HCT116 (cell line): ENCODE results near the gene TTC16. TPM values are rescaled to one million over a fixed set of nuclear protein-coding genes. Genes with fewer than 3 reads are reported as not detected.

Experiments
- ATAC-seq: fragments of 200-7000 bp; cut with Tn5 transposase; 2 replicates; pipeline ENCODE4 v1.9.1; 2020; ENCODE audit warnings: mild to moderate bottlenecking, moderate library complexity
- BruUV-seq: library from RNA; stranded (reverse); fragments of 400-500 nt; replicated peaks from 2 replicates; lab custom pipeline; 2021; lab: Mats Ljungman, UMichigan
- CTCF ChIA-PET: fragments of 300-600 bp; sonication (Branson Sonifier 250); formaldehyde crosslinking; loops from one replicate; lab custom pipeline; 2021; ENCODE audit warnings: antibody characterized with exemption; lab: Charles Lee
- POLR2A ChIA-PET: fragments of 300-600, 350-600 bp; sonication (Branson Sonifier 250); formaldehyde crosslinking; loops from one replicate; lab custom pipeline; 2021; ENCODE audit warnings: antibody characterized with exemption; lab: Charles Lee
- RAD21 ChIA-PET, 2 experiments: fragments of 300-600 bp; sonication (Branson Sonifier 250); formaldehyde crosslinking; loops; one replicate each; lab custom pipeline; 2023; ENCODE audit warnings: low total read pairs in 2 of 2; ENCODE audit not compliant: uncharacterized antibody in 2 of 2, unreplicated experiment in 2 of 2, low non-redundant PET in 1 of 2; lab: Charles Lee
- DNase-seq: peaks from one replicate; pipeline ENCODE4 v3.0.0-alpha.2; 2010; ENCODE audit warnings: low read depth, low spot score
- H2AFZ ChIP-seq: fragments of 200-600 bp; shearing (Covaris generic), sonication (generic); 2 replicates; pipeline ENCODE4 v1.6.1; 2017; ENCODE audit warnings: low read depth, mixed run types, mixed read lengths, antibody characterized with exemption, low read length; ENCODE audit not compliant: poor library complexity, severe bottlenecking
- H3K27ac ChIP-seq: 2 replicates; pipeline ENCODE4 v1.5.1; 2012; ENCODE audit warnings: low read depth, low read length
- H3K27me3 ChIP-seq: fragments of 200-600 bp; sonication (generic); 2 replicates; pipeline ENCODE4 v1.6.1; 2016; ENCODE audit warnings: mixed run types, low read length, mixed read lengths; ENCODE audit not compliant: insufficient read depth
- H3K36me3 ChIP-seq, 2 experiments: fragments of 200-500 bp in 1 of 2; fragments of 200-600 bp in 1 of 2; sonication (Bioruptor generic) in 1 of 2; sonication (generic) in 1 of 2; 2 replicates each; pipeline versions ENCODE4 v1.5.1 to v1.6.1; 2014 to 2016; ENCODE audit warnings: low read length in 2 of 2, inconsistent platforms in 1 of 2, mixed read lengths in 1 of 2, mixed run types in 1 of 2; ENCODE audit not compliant: insufficient read depth in 2 of 2, control insufficient read depth in 1 of 2
- H3K4me1 ChIP-seq, 2 experiments: fragments of 200-600 bp in 1 of 2; sonication (generic) in 1 of 2; 2 replicates each; pipeline versions ENCODE4 v1.5.1 to v1.6.1; 2012 to 2017; ENCODE audit warnings: low read length in 2 of 2, inconsistent platforms in 1 of 2, mild to moderate bottlenecking in 1 of 2, mixed read lengths in 1 of 2, mixed run types in 1 of 2, moderate library complexity in 1 of 2; ENCODE audit not compliant: insufficient read depth in 2 of 2, control insufficient read depth in 1 of 2
- H3K4me2 ChIP-seq: fragments of 200-600 bp; sonication (generic); 2 replicates; pipeline ENCODE4 v1.6.1; 2017; ENCODE audit warnings: mixed run types, low read length, mixed read lengths
- H3K4me3 ChIP-seq, 2 experiments: fragments of 200-600 bp in 1 of 2; sonication (generic) in 1 of 2; replicated peaks in 1 of 2; 2 replicates each; pipeline ENCODE4 v1.5.1; 2011 to 2016; ENCODE audit warnings: low read length in 2 of 2, control low read depth in 1 of 2, low read depth in 1 of 2, mild to moderate bottlenecking in 1 of 2, mixed read lengths in 1 of 2, mixed run types in 1 of 2
- H3K79me2 ChIP-seq: fragments of 200-600 bp; sonication (generic); 2 replicates; pipeline ENCODE4 v1.6.1; 2017; ENCODE audit warnings: mild to moderate bottlenecking, mixed run types, low read length, moderate library complexity, mixed read lengths; ENCODE audit not compliant: insufficient read depth
- H3K9ac ChIP-seq: fragments of 200-600 bp; sonication (generic); 2 replicates; pipeline ENCODE4 v1.6.1; 2016; ENCODE audit warnings: low read length, mixed read lengths
- H3K9me2 ChIP-seq: fragments of 200-600 bp; sonication (generic), shearing (Covaris generic); 2 replicates; pipeline ENCODE4 v1.6.1; 2017; ENCODE audit warnings: mixed run types, mild to moderate bottlenecking, moderate library complexity; ENCODE audit not compliant: insufficient read depth
- H3K9me3 ChIP-seq, 2 experiments: fragments of 200-500 bp in 1 of 2; fragments of 200-600 bp in 1 of 2; sonication (Bioruptor generic) in 1 of 2; sonication (generic) in 1 of 2; 2 replicates each; pipeline ENCODE4 v1.6.1; 2014 to 2017; ENCODE audit warnings: low read length in 2 of 2, mixed read lengths in 2 of 2, inconsistent platforms in 1 of 2, low read depth in 1 of 2, mild to moderate bottlenecking in 1 of 2, mixed run types in 1 of 2, moderate library complexity in 1 of 2; ENCODE audit not compliant: control insufficient read depth in 1 of 2, insufficient read depth in 1 of 2
- H4K20me1 ChIP-seq: fragments of 200-600 bp; sonication (generic), shearing (Covaris generic); 2 replicates; pipeline ENCODE4 v1.6.1; 2017; ENCODE audit warnings: mixed run types, mild to moderate bottlenecking, moderate library complexity; ENCODE audit not compliant: insufficient read depth
- CBX3 ChIP-seq: IDR thresholded peaks from 2 replicates; pipeline ENCODE4 v1.6.1; 2012; ENCODE audit warnings: low read depth
- EZH2 ChIP-seq: fragments of 200-600 bp; sonication (generic); IDR thresholded peaks from 2 replicates; pipeline ENCODE4 v1.6.1; 2017; ENCODE audit warnings: antibody characterized with exemption, mixed run types
- EZH2phosphoT487 ChIP-seq: fragments of 200-600 bp; IDR thresholded peaks from 2 replicates; pipeline ENCODE4 v1.6.1; 2018; ENCODE audit warnings: antibody characterized with exemption, borderline replicate concordance
- intact Hi-C: fragments of 100-400 bp; cut with micrococcal nuclease; formaldehyde crosslinking; loops from 2 replicates; pipeline ENCODE4 v1.10.0; 2022
- total RNA-seq: library from RNA; stranded (reverse); gene quantifications from one replicate; pipeline ENCODE4 v1.2.1, GENCODE V29; 2021; ENCODE audit not compliant: unreplicated experiment
- TF ChIP-seq, protein P1 (sequence below): IDR thresholded peaks from 2 replicates; pipeline ENCODE4 v1.6.1; 2012; ENCODE audit warnings: low read depth

TTC16 gene
- total RNA-seq, 1 experiment from 2014 or later, result not detected

DNA sequence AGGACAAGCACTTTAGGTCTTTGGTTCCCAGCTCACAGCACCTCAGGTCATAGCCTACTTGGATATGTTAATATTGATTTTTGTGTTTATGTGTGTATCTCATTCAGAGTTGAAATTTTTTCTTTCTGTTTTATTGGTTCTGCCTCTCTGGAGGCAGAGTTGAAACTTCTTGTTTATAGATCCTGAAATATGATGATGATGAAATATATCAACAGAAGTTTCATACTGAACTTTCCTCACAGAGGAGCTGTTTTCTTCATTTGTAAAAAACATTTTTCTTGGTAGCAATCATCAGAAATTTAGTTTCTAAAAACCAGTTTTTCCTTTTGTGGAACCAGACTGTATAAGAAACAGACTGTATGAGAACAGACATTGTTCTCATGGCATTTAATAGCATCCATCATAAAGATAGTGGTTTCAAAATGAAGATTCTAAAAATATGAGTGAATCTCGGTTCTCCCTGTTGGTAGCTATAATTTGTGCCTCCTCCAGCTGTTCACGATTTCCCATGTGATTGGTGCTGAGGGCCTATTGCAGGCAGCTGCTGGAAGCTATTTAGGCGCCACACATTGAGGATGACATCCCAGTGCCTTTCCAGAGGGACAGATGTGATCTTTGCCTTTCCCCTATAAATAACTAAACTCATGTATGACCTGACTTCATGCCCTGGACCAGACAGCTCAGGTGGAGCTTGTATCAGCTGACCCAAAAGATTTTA is 48.6 kb upstream of the TTC16 start:
- no peak overlapping the region for H3K4me2 ChIP-seq
- H3K9me3 ChIP-seq, result no peaks in the 10 kb centered on the region
- RAD21 ChIA-PET, result no interaction called here
- POLR2A ChIA-PET, result no interaction called here
- DNase-seq (no peak), ATAC-seq (no peak)
- TF ChIP-seq CBX3, result no peak
- H3K79me2 ChIP-seq, result no peaks in the 10 kb centered on the region
- H3K27me3 ChIP-seq, result no peaks in the 10 kb centered on the region
- H3K36me3 ChIP-seq, result no peaks in the 10 kb centered on the region
- H4K20me1 ChIP-seq, result no peaks in the 10 kb centered on the region
- no peak overlapping the region for H2AFZ ChIP-seq
- H3K27ac ChIP-seq, result no peak overlapping the region
- H3K9me2 ChIP-seq, result no peaks in the 10 kb centered on the region
- intact Hi-C loops, result no loop called here
- no TSS peak for BruUV-seq
- CTCF ChIA-PET, result no interaction called here
- H3K4me3 ChIP-seq, result no peak overlapping the region
- H3K4me1 ChIP-seq, result no peaks in the 10 kb centered on the region
- H3K9ac ChIP-seq, result no peak overlapping the region

DNA sequence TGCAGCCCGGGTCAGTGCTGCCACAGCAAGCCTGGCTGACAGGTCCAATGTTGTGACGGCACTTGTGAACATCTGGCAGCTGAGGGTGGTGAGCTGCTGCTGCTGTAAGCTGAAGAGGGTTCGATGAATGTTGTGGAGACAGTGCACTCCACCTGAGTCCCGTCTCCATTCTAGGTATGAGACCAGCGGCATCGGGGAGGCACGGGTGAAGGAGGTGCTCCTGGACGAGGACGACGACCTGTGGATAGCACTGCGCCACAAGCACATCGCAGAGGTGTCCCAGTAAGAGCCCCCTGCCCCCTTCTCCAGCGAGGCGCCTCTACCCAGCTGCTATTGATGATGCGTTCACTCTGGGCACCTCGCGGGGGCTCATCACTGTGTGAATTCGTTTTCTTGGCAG is 48.0 kb upstream of the TTC16 start:
- POLR2A ChIA-PET, result no interaction called here
- H3K9me2 ChIP-seq, result no peaks in the 10 kb centered on the region

More for the DNA sequence above, 48.0 kb upstream of the TTC16 start:
- RAD21 ChIA-PET, result no interaction called here
- ATAC-seq (no peak), DNase-seq (no peak)
- Histone ChIP-seq H3K9ac (no peak overlapping the region), H2AFZ (no peak overlapping the region), H3K27me3 (no peaks in the 10 kb centered on the region), H3K9me3 (no peaks in the 10 kb centered on the region), H3K79me2 (no peaks in the 10 kb centered on the region), H3K4me2 (no peak overlapping the region), H3K27ac (no peak overlapping the region), H4K20me1 (no peaks in the 10 kb centered on the region), H3K36me3 (peaks cover 0 to under 1% of the 10 kb centered on the region in 2 experiments; a peak in 1 of 4 replicates), H3K4me1 (no peaks in the 10 kb centered on the region), H3K4me3 (no peak overlapping the region)
- no peak for TF ChIP-seq EZH2phosphoT487
- TF ChIP-seq, protein P1, sequence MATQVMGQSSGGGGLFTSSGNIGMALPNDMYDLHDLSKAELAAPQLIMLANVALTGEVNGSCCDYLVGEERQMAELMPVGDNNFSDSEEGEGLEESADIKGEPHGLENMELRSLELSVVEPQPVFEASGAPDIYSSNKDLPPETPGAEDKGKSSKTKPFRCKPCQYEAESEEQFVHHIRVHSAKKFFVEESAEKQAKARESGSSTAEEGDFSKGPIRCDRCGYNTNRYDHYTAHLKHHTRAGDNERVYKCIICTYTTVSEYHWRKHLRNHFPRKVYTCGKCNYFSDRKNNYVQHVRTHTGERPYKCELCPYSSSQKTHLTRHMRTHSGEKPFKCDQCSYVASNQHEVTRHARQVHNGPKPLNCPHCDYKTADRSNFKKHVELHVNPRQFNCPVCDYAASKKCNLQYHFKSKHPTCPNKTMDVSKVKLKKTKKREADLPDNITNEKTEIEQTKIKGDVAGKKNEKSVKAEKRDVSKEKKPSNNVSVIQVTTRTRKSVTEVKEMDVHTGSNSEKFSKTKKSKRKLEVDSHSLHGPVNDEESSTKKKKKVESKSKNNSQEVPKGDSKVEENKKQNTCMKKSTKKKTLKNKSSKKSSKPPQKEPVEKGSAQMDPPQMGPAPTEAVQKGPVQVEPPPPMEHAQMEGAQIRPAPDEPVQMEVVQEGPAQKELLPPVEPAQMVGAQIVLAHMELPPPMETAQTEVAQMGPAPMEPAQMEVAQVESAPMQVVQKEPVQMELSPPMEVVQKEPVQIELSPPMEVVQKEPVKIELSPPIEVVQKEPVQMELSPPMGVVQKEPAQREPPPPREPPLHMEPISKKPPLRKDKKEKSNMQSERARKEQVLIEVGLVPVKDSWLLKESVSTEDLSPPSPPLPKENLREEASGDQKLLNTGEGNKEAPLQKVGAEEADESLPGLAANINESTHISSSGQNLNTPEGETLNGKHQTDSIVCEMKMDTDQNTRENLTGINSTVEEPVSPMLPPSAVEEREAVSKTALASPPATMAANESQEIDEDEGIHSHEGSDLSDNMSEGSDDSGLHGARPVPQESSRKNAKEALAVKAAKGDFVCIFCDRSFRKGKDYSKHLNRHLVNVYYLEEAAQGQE, result no peak
- TF ChIP-seq EZH2, result no peak
- no peak for TF ChIP-seq CBX3
- BruUV-seq, result no TSS peak
- intact Hi-C loops, result no loop called here
- CTCF ChIA-PET, result no interaction called here
